ENCODE results near the gene USP35. TPM values are rescaled to one million over a fixed set of nuclear protein-coding genes. Genes with fewer than 3 reads are reported as not detected.

Gene USP35
- total RNA-seq, 1 experiment from 2014 or later: 10.6 TPM

DNA sequence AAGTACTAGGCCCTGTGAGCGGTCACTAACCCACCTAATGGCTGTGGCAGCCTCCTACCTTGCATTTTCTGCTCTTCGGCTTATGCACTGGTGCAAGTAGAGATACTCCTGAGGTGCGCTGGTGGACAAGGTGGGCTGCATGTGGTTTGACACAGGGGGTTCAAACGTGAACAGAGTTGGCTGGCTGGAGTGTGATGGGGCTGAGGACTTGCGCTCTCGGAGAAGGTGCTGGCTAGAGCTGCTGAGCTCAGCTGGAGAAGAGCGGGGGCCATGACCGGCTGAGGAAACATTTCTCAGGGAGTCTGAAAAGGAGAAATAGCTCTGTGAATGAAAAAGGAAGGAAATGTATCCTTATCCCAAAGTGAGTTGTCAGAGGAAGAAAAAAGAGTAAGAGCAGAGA lies 61.4 kb downstream of the USP35 start:
- Mint-ChIP-seq H3K27me3 (ENCODE audit: low read depth) (no peaks in the 10 kb centered on the region), H3K36me3 (0 out of 2 replicates have a peak, but pooled peaks cover 3% of the 10 kb centered on the region), H3K4me3 (no peak overlapping the region), H3K4me1 (no peaks in the 10 kb centered on the region), H3K9me3 (peaks cover 3% of the 10 kb centered on the region; the same call in 1 of the 2 replicates), H3K27ac (no peak overlapping the region)
- no peak for DNase-seq (ENCODE audit: low spot score)
- POLR2A ChIA-PET: no interaction called here
- CTCF ChIA-PET: no interaction called here
- ATAC-seq: no peak
- TF ChIP-seq, protein P1, sequence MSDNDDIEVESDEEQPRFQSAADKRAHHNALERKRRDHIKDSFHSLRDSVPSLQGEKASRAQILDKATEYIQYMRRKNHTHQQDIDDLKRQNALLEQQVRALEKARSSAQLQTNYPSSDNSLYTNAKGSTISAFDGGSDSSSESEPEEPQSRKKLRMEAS (CRISPR knock-in tag; IDR thresholded peaks at IDR 0.05): no peak
- no peak for TF ChIP-seq ZNF232 (CRISPR knock-in tag; IDR thresholded peaks at IDR 0.05)
- no peak for TF ChIP-seq NR1H2 (CRISPR knock-in tag; IDR thresholded peaks at IDR 0.05)
- TF ChIP-seq ZNF317 (CRISPR knock-in tag; IDR thresholded peaks at IDR 0.05; ENCODE audit: borderline replicate concordance, low read depth): no peak
- no peak for TF ChIP-seq HMGA2 (CRISPR knock-in tag; IDR thresholded peaks at IDR 0.05)
- no peak for TF ChIP-seq SOX15 (CRISPR knock-in tag; IDR thresholded peaks at IDR 0.05)
- TF ChIP-seq, protein P2, sequence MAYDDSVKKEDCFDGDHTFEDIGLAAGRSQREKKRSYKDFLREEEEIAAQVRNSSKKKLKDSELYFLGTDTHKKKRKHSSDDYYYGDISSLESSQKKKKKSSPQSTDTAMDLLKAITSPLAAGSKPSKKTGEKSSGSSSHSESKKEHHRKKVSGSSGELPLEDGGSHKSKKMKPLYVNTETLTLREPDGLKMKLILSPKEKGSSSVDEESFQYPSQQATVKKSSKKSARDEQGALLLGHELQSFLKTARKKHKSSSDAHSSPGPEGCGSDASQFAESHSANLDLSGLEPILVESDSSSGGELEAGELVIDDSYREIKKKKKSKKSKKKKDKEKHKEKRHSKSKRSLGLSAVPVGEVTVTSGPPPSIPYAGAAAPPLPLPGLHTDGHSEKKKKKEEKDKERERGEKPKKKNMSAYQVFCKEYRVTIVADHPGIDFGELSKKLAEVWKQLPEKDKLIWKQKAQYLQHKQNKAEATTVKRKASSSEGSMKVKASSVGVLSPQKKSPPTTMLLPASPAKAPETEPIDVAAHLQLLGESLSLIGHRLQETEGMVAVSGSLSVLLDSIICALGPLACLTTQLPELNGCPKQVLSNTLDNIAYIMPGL (CRISPR knock-in tag; IDR thresholded peaks at IDR 0.05): no peak
- TF ChIP-seq NR2C2 (CRISPR knock-in tag; IDR thresholded peaks at IDR 0.05): no peak
- TF ChIP-seq, protein P3, sequence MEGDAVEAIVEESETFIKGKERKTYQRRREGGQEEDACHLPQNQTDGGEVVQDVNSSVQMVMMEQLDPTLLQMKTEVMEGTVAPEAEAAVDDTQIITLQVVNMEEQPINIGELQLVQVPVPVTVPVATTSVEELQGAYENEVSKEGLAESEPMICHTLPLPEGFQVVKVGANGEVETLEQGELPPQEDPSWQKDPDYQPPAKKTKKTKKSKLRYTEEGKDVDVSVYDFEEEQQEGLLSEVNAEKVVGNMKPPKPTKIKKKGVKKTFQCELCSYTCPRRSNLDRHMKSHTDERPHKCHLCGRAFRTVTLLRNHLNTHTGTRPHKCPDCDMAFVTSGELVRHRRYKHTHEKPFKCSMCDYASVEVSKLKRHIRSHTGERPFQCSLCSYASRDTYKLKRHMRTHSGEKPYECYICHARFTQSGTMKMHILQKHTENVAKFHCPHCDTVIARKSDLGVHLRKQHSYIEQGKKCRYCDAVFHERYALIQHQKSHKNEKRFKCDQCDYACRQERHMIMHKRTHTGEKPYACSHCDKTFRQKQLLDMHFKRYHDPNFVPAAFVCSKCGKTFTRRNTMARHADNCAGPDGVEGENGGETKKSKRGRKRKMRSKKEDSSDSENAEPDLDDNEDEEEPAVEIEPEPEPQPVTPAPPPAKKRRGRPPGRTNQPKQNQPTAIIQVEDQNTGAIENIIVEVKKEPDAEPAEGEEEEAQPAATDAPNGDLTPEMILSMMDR (IDR thresholded peaks at IDR 0.05): no peak
- TF ChIP-seq ZNF396 (CRISPR knock-in tag; IDR thresholded peaks at IDR 0.05; ENCODE audit: borderline replicate concordance): no peak
- TF ChIP-seq GTF2I (CRISPR knock-in tag; conservative IDR thresholded peaks at IDR 0.05): no peak
- TF ChIP-seq, protein P4, sequence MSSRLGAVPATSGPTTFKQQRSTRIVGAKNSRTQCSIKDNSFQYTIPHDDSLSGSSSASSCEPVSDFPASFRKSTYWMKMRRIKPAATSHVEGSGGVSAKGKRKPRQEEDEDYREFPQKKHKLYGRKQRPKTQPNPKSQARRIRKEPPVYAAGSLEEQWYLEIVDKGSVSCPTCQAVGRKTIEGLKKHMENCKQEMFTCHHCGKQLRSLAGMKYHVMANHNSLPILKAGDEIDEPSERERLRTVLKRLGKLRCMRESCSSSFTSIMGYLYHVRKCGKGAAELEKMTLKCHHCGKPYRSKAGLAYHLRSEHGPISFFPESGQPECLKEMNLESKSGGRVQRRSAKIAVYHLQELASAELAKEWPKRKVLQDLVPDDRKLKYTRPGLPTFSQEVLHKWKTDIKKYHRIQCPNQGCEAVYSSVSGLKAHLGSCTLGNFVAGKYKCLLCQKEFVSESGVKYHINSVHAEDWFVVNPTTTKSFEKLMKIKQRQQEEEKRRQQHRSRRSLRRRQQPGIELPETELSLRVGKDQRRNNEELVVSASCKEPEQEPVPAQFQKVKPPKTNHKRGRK (CRISPR knock-in tag; IDR thresholded peaks at IDR 0.05; ENCODE audit: borderline replicate concordance): no peak
- TF ChIP-seq, protein P5, sequence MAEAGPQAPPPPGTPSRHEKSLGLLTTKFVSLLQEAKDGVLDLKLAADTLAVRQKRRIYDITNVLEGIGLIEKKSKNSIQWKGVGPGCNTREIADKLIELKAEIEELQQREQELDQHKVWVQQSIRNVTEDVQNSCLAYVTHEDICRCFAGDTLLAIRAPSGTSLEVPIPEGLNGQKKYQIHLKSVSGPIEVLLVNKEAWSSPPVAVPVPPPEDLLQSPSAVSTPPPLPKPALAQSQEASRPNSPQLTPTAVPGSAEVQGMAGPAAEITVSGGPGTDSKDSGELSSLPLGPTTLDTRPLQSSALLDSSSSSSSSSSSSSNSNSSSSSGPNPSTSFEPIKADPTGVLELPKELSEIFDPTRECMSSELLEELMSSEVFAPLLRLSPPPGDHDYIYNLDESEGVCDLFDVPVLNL (CRISPR knock-in tag; IDR thresholded peaks at IDR 0.05; ENCODE audit: borderline replicate concordance, low read depth): no peak

DNA sequence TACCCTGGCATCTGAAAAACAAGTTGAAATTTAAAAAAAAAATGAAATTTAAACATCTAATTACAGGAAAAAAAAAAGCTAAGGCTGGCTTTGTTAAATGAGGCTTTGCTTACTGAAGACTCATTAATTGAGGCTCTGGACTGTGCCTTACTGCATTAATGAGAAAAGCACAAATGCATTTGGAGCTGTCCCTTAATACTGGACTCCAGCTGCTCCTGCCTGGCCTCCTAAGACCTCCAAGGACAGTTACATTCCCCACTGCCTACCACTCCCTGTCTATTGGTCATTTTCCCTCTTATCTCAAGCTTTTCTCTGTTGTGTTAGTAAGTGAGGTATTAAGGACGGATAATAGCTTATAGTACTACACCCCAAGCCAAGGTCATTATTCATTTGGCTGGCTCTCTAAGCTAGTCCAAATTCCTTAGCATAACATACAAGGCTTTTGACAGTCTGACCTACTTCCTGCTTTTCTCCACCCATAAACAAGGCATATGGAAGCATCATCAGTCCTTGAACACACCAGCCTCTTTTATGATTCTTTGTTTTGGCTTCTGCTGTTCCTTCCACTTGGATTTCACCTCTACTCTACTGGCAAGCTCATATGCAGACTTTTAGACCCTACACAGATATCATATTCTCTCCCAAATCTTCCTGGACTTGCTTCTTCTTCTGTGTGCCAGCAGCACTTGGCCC lies 62.5 kb downstream of the USP35 start:
- CTCF ChIA-PET: interaction anchor here (1.2 kb wide), 1 partner anchor 10 kb away, joined by 3 read pairs; no protein-coding TSS in a partner anchor
- POLR2A ChIA-PET: no interaction called here
- no peak overlapping the region for H3K27ac Mint-ChIP-seq
- DNase-seq (ENCODE audit: low spot score) (no peak), ATAC-seq (no peak)
- H3K27me3 Mint-ChIP-seq (ENCODE audit: low read depth): no peaks in the 10 kb centered on the region
- 0 out of 2 replicates have a peak, but pooled peaks cover under 1% of the 10 kb centered on the region for H3K36me3 Mint-ChIP-seq
- no peaks in the 10 kb centered on the region for H3K4me1 Mint-ChIP-seq
- peaks cover 1% of the 10 kb centered on the region; the same call in 1 of the 2 replicates for H3K9me3 Mint-ChIP-seq
- H3K4me3 Mint-ChIP-seq: no peak overlapping the region
- TF ChIP-seq, protein P6, sequence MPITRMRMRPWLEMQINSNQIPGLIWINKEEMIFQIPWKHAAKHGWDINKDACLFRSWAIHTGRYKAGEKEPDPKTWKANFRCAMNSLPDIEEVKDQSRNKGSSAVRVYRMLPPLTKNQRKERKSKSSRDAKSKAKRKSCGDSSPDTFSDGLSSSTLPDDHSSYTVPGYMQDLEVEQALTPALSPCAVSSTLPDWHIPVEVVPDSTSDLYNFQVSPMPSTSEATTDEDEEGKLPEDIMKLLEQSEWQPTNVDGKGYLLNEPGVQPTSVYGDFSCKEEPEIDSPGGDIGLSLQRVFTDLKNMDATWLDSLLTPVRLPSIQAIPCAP (CRISPR knock-in tag; IDR thresholded peaks at IDR 0.05): no peak
- no peak for TF ChIP-seq ATF1 (CRISPR knock-in tag; IDR thresholded peaks at IDR 0.05)
- TF ChIP-seq, protein P7, sequence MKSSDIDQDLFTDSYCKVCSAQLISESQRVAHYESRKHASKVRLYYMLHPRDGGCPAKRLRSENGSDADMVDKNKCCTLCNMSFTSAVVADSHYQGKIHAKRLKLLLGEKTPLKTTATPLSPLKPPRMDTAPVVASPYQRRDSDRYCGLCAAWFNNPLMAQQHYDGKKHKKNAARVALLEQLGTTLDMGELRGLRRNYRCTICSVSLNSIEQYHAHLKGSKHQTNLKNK (CRISPR knock-in tag; IDR thresholded peaks at IDR 0.05): no peak
- TF ChIP-seq, protein P8, sequence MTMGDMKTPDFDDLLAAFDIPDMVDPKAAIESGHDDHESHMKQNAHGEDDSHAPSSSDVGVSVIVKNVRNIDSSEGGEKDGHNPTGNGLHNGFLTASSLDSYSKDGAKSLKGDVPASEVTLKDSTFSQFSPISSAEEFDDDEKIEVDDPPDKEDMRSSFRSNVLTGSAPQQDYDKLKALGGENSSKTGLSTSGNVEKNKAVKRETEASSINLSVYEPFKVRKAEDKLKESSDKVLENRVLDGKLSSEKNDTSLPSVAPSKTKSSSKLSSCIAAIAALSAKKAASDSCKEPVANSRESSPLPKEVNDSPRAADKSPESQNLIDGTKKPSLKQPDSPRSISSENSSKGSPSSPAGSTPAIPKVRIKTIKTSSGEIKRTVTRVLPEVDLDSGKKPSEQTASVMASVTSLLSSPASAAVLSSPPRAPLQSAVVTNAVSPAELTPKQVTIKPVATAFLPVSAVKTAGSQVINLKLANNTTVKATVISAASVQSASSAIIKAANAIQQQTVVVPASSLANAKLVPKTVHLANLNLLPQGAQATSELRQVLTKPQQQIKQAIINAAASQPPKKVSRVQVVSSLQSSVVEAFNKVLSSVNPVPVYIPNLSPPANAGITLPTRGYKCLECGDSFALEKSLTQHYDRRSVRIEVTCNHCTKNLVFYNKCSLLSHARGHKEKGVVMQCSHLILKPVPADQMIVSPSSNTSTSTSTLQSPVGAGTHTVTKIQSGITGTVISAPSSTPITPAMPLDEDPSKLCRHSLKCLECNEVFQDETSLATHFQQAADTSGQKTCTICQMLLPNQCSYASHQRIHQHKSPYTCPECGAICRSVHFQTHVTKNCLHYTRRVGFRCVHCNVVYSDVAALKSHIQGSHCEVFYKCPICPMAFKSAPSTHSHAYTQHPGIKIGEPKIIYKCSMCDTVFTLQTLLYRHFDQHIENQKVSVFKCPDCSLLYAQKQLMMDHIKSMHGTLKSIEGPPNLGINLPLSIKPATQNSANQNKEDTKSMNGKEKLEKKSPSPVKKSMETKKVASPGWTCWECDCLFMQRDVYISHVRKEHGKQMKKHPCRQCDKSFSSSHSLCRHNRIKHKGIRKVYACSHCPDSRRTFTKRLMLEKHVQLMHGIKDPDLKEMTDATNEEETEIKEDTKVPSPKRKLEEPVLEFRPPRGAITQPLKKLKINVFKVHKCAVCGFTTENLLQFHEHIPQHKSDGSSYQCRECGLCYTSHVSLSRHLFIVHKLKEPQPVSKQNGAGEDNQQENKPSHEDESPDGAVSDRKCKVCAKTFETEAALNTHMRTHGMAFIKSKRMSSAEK (CRISPR knock-in tag; IDR thresholded peaks at IDR 0.05; ENCODE audit: borderline replicate concordance): no peak
- no peak for TF ChIP-seq NR2C2 (CRISPR knock-in tag; IDR thresholded peaks at IDR 0.05)
- TF ChIP-seq TEAD4 (CRISPR knock-in tag; IDR thresholded peaks at IDR 0.05): no peak
- TF ChIP-seq ZNF671 (CRISPR knock-in tag; IDR thresholded peaks at IDR 0.05): no peak
- no peak for TF ChIP-seq ESRRA (CRISPR knock-in tag; IDR thresholded peaks at IDR 0.05; ENCODE audit: borderline replicate concordance)
- no peak for TF ChIP-seq SMAD3 (CRISPR knock-in tag; IDR thresholded peaks at IDR 0.05; ENCODE audit: borderline replicate concordance)
- TF ChIP-seq, protein P9, sequence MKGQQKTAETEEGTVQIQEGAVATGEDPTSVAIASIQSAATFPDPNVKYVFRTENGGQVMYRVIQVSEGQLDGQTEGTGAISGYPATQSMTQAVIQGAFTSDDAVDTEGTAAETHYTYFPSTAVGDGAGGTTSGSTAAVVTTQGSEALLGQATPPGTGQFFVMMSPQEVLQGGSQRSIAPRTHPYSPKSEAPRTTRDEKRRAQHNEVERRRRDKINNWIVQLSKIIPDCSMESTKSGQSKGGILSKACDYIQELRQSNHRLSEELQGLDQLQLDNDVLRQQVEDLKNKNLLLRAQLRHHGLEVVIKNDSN (CRISPR knock-in tag; IDR thresholded peaks at IDR 0.05): no peak
